Measurements from ENCODE around the gene RAD51B.
"Not testable (repeated sequence)": the region's sequence is repeated elsewhere in the genome, so short reads cannot be mapped to it uniquely, and the experiment has no call there.

The RAD51B gene

GRCh38 chr14:68219407-68219806, 399.8 kb downstream of the RAD51B start:
- DNase-seq: no peak

- not testable (repeated sequence) for DNase-seq
These were observed 401.5 kb downstream of the RAD51B start for GRCh38 chr14:68221046-68221445.

GRCh38 chr14:68222154-68222553, 402.6 kb downstream of the RAD51B start:
- DNase-seq: no peak

- no peak for DNase-seq
These were observed 403.1 kb downstream of the RAD51B start for GRCh38 chr14:68222726-68223125.

GRCh38 chr14:68223631-68224030, 404.1 kb downstream of the RAD51B start:
- no peak for DNase-seq

- no peak for DNase-seq
These were observed 405.7 kb downstream of the RAD51B start for GRCh38 chr14:68225321-68225720.

GRCh38 chr14:68226523-68226922, 406.9 kb downstream of the RAD51B start:
- DNase-seq: no peak

- DNase-seq: no peak
These were observed 409.1 kb downstream of the RAD51B start for GRCh38 chr14:68228656-68229055.

- DNase-seq: no peak
These were observed 410.0 kb downstream of the RAD51B start for GRCh38 chr14:68229423-68230100.

- no peak for DNase-seq
These were observed 410.8 kb downstream of the RAD51B start for GRCh38 chr14:68230202-68230949.

- no peak for DNase-seq
These were observed 411.6 kb downstream of the RAD51B start for GRCh38 chr14:68230950-68231717.

GRCh38 chr14:68231898-68232297, 412.3 kb downstream of the RAD51B start:
- no peak for DNase-seq

GRCh38 chr14:68232300-68233055, 412.9 kb downstream of the RAD51B start:
- peak; percentile 27 for DNase-seq

GRCh38 chr14:68233101-68233784, 413.7 kb downstream of the RAD51B start:
- no peak for DNase-seq

- no peak for DNase-seq
These were observed 414.7 kb downstream of the RAD51B start for GRCh38 chr14:68234101-68234905.

- DNase-seq: no peak
These were observed 415.4 kb downstream of the RAD51B start for GRCh38 chr14:68235011-68235410.

GRCh38 chr14:68236582-68237458, 417.2 kb downstream of the RAD51B start:
- DNase-seq: no peak

- no peak for DNase-seq
These were observed 419.0 kb downstream of the RAD51B start for GRCh38 chr14:68238551-68238950.

GRCh38 chr14:68238976-68239375, 419.4 kb downstream of the RAD51B start:
- DNase-seq: no peak

GRCh38 chr14:68239988-68240771, 420.6 kb downstream of the RAD51B start:
- DNase-seq: no peak
